GM12892 (cell line): Measurements from ENCODE around the gene SHISA5.

ENCODE experiments used
- POLR2A ChIP-seq: IDR thresholded peaks from 2 replicates; pipeline ENCODE4 v1.6.1; 2011; ENCODE audit warnings: low read depth, low read length, control low read depth
- POLR2AphosphoS5 ChIP-seq: IDR thresholded peaks from 2 replicates; pipeline ENCODE4 v1.6.1; 2011; ENCODE audit warnings: low read depth, low read length, control low read depth

DNA sequence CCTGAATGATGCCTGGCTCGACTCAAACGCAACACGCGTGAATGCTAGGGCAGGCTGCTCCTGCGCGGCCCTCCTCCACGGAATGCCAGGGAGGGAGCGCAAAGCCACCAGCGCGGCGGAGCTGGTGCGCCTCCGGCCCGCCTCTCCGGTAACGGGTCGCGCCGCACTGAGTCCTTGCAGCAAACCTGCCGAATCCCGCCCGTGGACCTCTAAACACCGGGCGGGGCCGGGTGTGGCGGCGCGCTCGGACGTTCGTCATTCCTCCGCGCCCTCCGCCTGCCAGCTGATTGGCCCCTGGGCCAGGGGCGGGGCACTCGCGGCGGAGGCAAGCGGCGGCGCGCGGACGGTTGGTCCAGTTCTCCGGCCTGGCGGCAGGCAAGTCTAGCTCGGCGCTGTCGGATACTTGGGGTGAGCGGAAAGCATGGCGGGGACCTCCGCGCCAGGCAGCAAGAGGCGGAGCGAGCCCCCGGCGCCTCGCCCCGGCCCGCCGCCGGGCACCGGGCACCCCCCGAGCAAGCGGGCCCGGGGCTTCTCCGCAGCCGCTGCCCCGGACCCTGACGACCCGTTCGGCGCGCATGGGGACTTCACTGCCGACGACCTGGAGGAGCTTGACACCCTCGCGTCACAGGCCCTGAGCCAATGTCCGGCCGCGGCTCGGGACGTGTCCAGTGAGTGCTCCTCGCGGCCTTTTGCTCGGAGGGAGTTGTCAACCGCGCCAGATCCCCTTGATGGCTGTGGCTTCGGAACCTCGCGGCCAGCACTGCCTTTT lies 57.4 kb downstream of the SHISA5 start, which contains the start of gene ATRIP:
- peak; percentile 97 for TF ChIP-seq POLR2A
- TF ChIP-seq POLR2AphosphoS5, result peak; percentile 83
